Activated naive CD4-positive, alpha-beta T cell treated with Interleukin-2 at 50 U/mL for 16 hours (primary cell): ENCODE data around the gene GAB2.

ENCODE experiments used
- DNase-seq: peaks from one replicate; pipeline ENCODE4 v3.0.0-alpha.2; 2020

Gene GAB2

DNA sequence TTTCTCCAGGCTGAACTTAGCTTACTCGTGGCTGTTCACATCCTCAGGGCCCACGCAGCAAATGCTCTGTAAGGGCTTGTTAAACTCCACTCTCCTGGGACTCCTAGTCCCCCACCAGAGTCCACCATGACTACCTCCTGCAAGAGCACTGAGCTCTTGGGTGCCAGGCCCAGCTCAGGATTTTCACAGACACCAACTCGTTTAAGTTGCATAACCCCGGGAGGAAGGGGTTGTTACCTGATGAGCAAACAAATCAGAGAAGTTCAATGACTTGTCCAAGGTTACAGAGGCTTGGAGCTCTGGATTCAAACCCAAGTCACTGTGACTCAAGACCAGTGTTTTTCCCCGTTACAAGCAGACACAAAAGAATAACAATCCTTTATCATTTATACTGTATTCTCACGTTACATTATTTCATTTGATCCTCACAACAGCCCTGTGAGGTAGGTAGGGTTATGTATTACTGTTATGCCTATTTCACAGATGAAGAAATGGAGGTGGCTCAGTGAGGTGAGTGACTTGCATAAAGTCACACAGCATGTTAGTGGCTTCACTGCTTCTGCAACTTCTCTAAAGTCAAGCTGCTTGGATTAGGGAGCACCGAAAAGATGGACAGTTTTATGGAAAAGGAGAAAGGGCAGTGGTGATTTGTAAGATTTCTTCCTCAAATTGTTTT is 246.6 kb downstream of the GAB2 start:
- DNase-seq, result no peak

DNA sequence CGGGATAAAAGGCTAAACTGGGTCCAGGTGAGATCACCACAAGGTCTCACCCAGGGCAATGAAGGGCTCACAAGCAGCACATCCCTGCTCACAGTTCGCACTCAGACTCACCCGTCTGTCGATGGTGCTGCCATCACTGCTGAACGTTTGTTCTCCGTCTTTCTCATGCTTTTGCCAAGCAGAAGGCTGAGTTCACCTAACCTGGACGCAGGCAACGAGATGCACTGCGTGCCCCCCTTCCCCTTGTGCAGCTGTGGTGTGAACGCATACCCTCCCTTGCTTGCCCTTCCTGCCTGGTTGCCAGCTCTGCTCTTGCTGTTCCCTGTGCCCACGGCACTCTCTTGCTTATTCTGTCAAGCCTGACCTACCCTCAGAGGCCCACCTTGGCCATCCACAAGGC is 247.2 kb downstream of the GAB2 start:
- no peak for DNase-seq

DNA sequence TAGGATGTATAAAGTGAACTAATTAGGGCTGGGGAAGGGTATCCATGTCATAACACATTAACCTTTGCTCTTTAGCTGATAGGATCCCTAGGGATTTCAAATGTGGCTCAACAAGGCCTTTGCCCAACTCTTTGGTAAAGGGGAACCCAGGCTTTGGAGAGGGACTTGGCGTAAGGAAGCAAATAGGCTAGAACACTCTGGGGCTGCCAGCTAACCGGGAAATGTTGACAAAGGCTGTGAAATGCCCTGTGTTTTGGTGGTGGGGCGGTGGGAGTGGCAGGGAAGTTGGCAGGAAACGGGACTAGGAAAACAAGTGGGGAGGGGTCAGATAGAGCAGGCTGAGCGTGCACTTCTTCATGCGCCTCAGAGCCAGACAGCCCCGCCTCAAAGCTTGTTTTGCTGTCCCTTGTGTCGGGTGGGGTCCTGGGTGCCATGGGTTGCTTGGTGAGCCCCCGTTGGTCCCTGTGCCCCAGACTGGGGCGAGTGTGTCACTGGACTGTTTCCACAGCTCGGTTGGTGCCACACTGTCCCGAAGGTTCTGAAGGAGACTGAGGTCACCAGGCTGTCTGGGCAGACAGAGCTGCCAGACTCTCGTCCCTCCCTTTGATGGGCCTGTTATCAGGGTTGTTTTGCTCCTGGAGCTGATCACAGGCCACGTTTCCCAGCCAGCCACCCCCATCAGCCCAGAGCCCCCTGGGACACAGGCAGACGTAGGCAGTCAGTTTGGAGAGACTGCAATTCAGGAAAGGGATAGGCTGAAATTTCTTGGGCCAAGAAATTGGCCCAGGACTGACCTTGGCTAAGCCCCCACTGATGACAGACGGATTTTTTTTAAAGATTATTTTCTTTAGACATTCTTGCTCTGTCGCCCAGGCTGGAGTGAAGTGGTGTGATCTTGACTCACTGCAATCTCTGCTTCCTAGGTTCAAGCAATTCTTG is 248.8 kb downstream of the GAB2 start:
- no peak for DNase-seq

DNA sequence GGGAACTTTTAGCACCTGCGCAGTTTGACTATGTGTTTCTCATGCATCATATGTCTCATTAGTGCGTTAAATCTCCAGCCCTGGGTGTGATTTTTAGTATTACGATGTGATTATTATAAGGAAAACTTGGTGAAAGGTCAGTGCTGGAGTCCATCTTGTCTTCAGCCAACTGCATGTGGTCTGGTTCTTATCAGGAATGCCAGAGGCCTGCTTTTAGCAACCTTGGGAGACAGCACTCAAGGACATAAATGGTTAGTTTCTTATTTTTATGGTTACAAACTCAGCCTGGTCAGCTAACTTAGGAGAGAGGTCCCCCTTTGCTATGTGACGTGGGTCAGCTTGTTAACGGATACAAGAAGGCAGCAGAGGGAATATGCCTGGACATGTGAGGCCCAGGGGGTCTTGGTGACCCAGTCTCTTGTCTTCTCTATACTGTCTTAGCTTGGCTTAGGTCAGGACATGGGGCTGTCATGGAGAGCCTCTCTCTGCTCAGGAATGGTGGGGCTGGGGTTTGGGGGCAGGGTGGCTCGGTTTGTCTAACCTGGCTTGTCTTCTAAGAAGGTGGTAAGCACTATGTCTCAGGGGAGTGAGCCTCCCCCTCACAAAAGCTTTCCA is 250.7 kb downstream of the GAB2 start:
- no peak for DNase-seq
